SU-DHL-6 (cell line): Measurements from ENCODE around the gene ATP2A1.

Experiments used
- H2AFZ ChIP-seq: fragments of 200-600 bp; sonication (generic); 2 replicates; pipeline ENCODE4 v1.6.1; 2014; ENCODE audit warnings: low read depth, mild to moderate bottlenecking, moderate library complexity, mixed read lengths, antibody characterized with exemption, low read length; ENCODE audit not compliant: severe bottlenecking
- H3F3A ChIP-seq: fragments of 200-600 bp; shearing (Covaris generic); 2 replicates; pipeline ENCODE4 v1.6.0; 2016; ENCODE audit warnings: antibody characterized with exemption, mild to moderate bottlenecking; ENCODE audit not compliant: insufficient read depth
- H3K27ac ChIP-seq: fragments of 200-600 bp; sonication (generic); 2 replicates; pipeline ENCODE4 v1.5.1; 2016; ENCODE audit warnings: low read depth, mild to moderate bottlenecking, low read length, moderate library complexity, mixed read lengths
- H3K27me3 ChIP-seq: fragments of 200-600 bp; sonication (generic), shearing (Covaris generic); 2 replicates; pipeline ENCODE4 v1.6.0; 2014; ENCODE audit warnings: mild to moderate bottlenecking, low read length
- H3K36me3 ChIP-seq: fragments of 200-600 bp; sonication (generic); 2 replicates; pipeline ENCODE4 v1.6.1; 2014; ENCODE audit warnings: mild to moderate bottlenecking, low read length, mixed read lengths
- H3K4me2 ChIP-seq: fragments of 300-600, 200-600 bp; shearing (Covaris generic), sonication (generic); 2 replicates; pipeline ENCODE4 v1.6.0; 2014; ENCODE audit warnings: low read length, low read depth, mild to moderate bottlenecking; ENCODE audit not compliant: poor library complexity, severe bottlenecking
- H3K4me3 ChIP-seq: fragments of 200-600 bp; sonication (generic); 2 replicates; pipeline ENCODE4 v1.5.1; 2014; ENCODE audit warnings: antibody characterized with exemption, low read length, mild to moderate bottlenecking, mixed read lengths; ENCODE audit not compliant: insufficient read depth, poor library complexity, severe bottlenecking
- H3K79me2 ChIP-seq: fragments of 200-600 bp; sonication (generic); 2 replicates; pipeline ENCODE4 v1.6.1; 2014; ENCODE audit warnings: mild to moderate bottlenecking, low read length, moderate library complexity; ENCODE audit not compliant: insufficient read depth
- H3K9ac ChIP-seq: fragments of 200-600 bp; sonication (generic); 2 replicates; pipeline ENCODE4 v1.7.0; 2014; ENCODE audit warnings: mild to moderate bottlenecking, low read length
- H3K9me2 ChIP-seq: fragments of 200-600 bp; sonication (generic); replicated peaks from 2 replicates; pipeline ENCODE4 v1.6.1; 2014; ENCODE audit warnings: low read length; ENCODE audit not compliant: insufficient read depth
- H3K9me3 ChIP-seq: fragments of 200-600 bp; sonication (generic); 2 replicates; pipeline ENCODE4 v1.6.1; 2014; ENCODE audit warnings: low read length, mixed read lengths; ENCODE audit not compliant: insufficient read depth
- H4K20me1 ChIP-seq: fragments of 200-600 bp; sonication (generic); 2 replicates; pipeline ENCODE4 v1.6.1; 2014; ENCODE audit warnings: low read depth, mild to moderate bottlenecking, antibody characterized with exemption, low read length, moderate library complexity, mixed read lengths
- CTCF ChIP-seq: fragments of 200-600 bp; sonication (generic); IDR thresholded peaks from one replicate; pipeline ENCODE4 v1.5.1; 2017; ENCODE audit warnings: antibody characterized with exemption, mild to moderate bottlenecking, low read length, moderate library complexity; ENCODE audit not compliant: insufficient read depth, poor library complexity, severe bottlenecking
- EZH2phosphoT487 ChIP-seq: fragments of 200-600 bp; sonication (generic), shearing (Covaris generic); conservative IDR thresholded peaks from 2 replicates; pipeline ENCODE4 v1.6.1; 2018; ENCODE audit warnings: mild to moderate bottlenecking, antibody characterized with exemption, low read length, moderate library complexity, mixed read lengths

The ATP2A1 gene

GRCh38 chr16:28874406-28874805 is 3.9 kb upstream of the ATP2A1 start:
- H3K9ac ChIP-seq, result no peak overlapping the region
- H3K27me3 ChIP-seq, result no peaks in the 10 kb centered on the region
- no peak overlapping the region for H3K4me3 ChIP-seq
- no peaks in the 10 kb centered on the region for H3F3A ChIP-seq
- H2AFZ ChIP-seq, result no peak overlapping the region
- H3K79me2 ChIP-seq, result peaks cover 4% of the 10 kb centered on the region; the same call in 1 of the 2 replicates
- no peak overlapping the region for H3K4me2 ChIP-seq
- no peaks in the 10 kb centered on the region for H3K36me3 ChIP-seq
- no peaks in the 10 kb centered on the region for H4K20me1 ChIP-seq
- TF ChIP-seq EZH2phosphoT487, result no peak
- no peak for TF ChIP-seq CTCF
- H3K9me2 ChIP-seq, result no peaks in the 10 kb centered on the region
- H3K9me3 ChIP-seq, result no peaks in the 10 kb centered on the region
- H3K27ac ChIP-seq, result no peak overlapping the region

GRCh38 chr16:28875134-28876018 is 2.9 kb upstream of the ATP2A1 start:
- no peak overlapping the region for H3K27ac ChIP-seq
- TF ChIP-seq EZH2phosphoT487 (no peak), CTCF (no peak)
- peaks cover 4% of the 10 kb centered on the region; the same call in 1 of the 2 replicates for H3K9me3 ChIP-seq
- H3K4me2 ChIP-seq, result no peak overlapping the region
- H3K9me2 ChIP-seq, result no peaks in the 10 kb centered on the region
- no peaks in the 10 kb centered on the region for H3K36me3 ChIP-seq
- H3K9ac ChIP-seq, result no peak overlapping the region
- no peak overlapping the region for H2AFZ ChIP-seq
- no peaks in the 10 kb centered on the region for H3K27me3 ChIP-seq
- no peaks in the 10 kb centered on the region for H4K20me1 ChIP-seq
- H3F3A ChIP-seq, result no peaks in the 10 kb centered on the region
- peaks cover 4% of the 10 kb centered on the region; the same call in 1 of the 2 replicates for H3K79me2 ChIP-seq
- H3K4me3 ChIP-seq, result no peak overlapping the region

- Histone ChIP-seq H3K4me3 (no peak overlapping the region), H3K36me3 (no peaks in the 10 kb centered on the region), H3K27me3 (no peaks in the 10 kb centered on the region), H4K20me1 (no peaks in the 10 kb centered on the region), H3F3A (no peaks in the 10 kb centered on the region), H3K79me2 (peaks cover 4% of the 10 kb centered on the region; the same call in 1 of the 2 replicates), H3K4me2 (no peak overlapping the region), H3K27ac (no peak overlapping the region), H3K9me2 (no peaks in the 10 kb centered on the region), H3K9me3 (peaks cover 4% of the 10 kb centered on the region; the same call in 1 of the 2 replicates), H2AFZ (no peak overlapping the region), H3K9ac (no peak overlapping the region)
- no peak for TF ChIP-seq CTCF
- TF ChIP-seq EZH2phosphoT487, result no peak
Measured at GRCh38 chr16:28876019-28876659, 2.1 kb upstream of the ATP2A1 start.
